ENCODE measurements around the gene PRDM16.

- TF ChIP-seq, protein P1, sequence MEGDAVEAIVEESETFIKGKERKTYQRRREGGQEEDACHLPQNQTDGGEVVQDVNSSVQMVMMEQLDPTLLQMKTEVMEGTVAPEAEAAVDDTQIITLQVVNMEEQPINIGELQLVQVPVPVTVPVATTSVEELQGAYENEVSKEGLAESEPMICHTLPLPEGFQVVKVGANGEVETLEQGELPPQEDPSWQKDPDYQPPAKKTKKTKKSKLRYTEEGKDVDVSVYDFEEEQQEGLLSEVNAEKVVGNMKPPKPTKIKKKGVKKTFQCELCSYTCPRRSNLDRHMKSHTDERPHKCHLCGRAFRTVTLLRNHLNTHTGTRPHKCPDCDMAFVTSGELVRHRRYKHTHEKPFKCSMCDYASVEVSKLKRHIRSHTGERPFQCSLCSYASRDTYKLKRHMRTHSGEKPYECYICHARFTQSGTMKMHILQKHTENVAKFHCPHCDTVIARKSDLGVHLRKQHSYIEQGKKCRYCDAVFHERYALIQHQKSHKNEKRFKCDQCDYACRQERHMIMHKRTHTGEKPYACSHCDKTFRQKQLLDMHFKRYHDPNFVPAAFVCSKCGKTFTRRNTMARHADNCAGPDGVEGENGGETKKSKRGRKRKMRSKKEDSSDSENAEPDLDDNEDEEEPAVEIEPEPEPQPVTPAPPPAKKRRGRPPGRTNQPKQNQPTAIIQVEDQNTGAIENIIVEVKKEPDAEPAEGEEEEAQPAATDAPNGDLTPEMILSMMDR (IDR thresholded peaks at IDR 0.05) = no peak
- TF ChIP-seq POLR2A (IDR thresholded peaks at IDR 0.05) = no peak
Observed at GRCh38 chr1:3089490-3089889, 20.5 kb downstream of the PRDM16 start.

All from thyroid gland (tissue), 4 donors.